Peyer's patch (tissue), 4 donors: ENCODE results near the gene RAD51B.

ENCODE experiments used
- CTCF ChIP-seq, 6 experiments: fragments of 450-650 bp in 4 of 6; fragments of 200-600 bp in 2 of 6; sonication (generic) in 1 of 6; IDR thresholded peaks; one replicate each; pipeline ENCODE4 v1.5.1; 2017 to 2019; ENCODE audit warnings: antibody characterized with exemption in 6 of 6, mild to moderate bottlenecking in 3 of 6, moderate library complexity in 1 of 6
- POLR2A ChIP-seq, 2 donors: fragments of 450-650 bp; IDR thresholded peaks; one replicate each; pipeline ENCODE4 v1.5.1; 2017; ENCODE audit warnings: antibody characterized with exemption in 2 of 2, mild to moderate bottlenecking in 2 of 2, moderate library complexity in 2 of 2

GRCh38 chr14:68106905-68107304 is 287.3 kb downstream of the RAD51B start:
- no peak for TF ChIP-seq CTCF (IDR thresholded peaks at IDR 0.05)
- no peak for TF ChIP-seq POLR2A (IDR thresholded peaks at IDR 0.05)
